OCI-LY1 (cell line): ENCODE results near the gene CTNS.

Experiments
- H2AFZ ChIP-seq: fragments of 200-600 bp; sonication (generic), shearing (Covaris generic); 2 replicates; pipeline ENCODE4 v1.6.0; 2014; ENCODE audit warnings: antibody characterized with exemption, mild to moderate bottlenecking, low read length
- H3F3A ChIP-seq: fragments of 200-600 bp; sonication (generic), shearing (Covaris generic); 2 replicates; pipeline ENCODE4 v1.6.0; 2014; ENCODE audit warnings: mild to moderate bottlenecking, antibody characterized with exemption, low read length, moderate library complexity; ENCODE audit not compliant: insufficient read depth
- H3K27ac ChIP-seq: fragments of 200-600 bp; sonication (generic); 2 replicates; pipeline ENCODE4 v1.5.1; 2014; ENCODE audit warnings: low read length, mixed run types, mild to moderate bottlenecking, low read depth; ENCODE audit not compliant: poor library complexity, severe bottlenecking
- H3K27me3 ChIP-seq: fragments of 200-600 bp; sonication (generic); 2 replicates; pipeline ENCODE4 v1.6.0; 2014; ENCODE audit warnings: antibody characterized with exemption, mild to moderate bottlenecking, low read length, moderate library complexity; ENCODE audit not compliant: insufficient read depth
- H3K36me3 ChIP-seq: fragments of 200-600 bp; sonication (generic); 2 replicates; pipeline ENCODE4 v1.6.1; 2014; ENCODE audit warnings: mild to moderate bottlenecking, antibody characterized with exemption, low read length, moderate library complexity, mixed read lengths; ENCODE audit not compliant: insufficient read depth
- H3K4me1 ChIP-seq: fragments of 200-600 bp; sonication (generic); 2 replicates; pipeline ENCODE4 v1.5.1; 2014; ENCODE audit warnings: mild to moderate bottlenecking, low read length, moderate library complexity; ENCODE audit not compliant: insufficient read depth, severe bottlenecking
- H3K4me2 ChIP-seq: fragments of 200-600 bp; sonication (generic), shearing (Covaris generic); 2 replicates; pipeline ENCODE4 v1.6.1; 2014; ENCODE audit warnings: low read length
- H3K4me3 ChIP-seq: fragments of 200-600 bp; sonication (generic); 2 replicates; pipeline ENCODE4 v1.5.1; 2014; ENCODE audit warnings: low read length, low read depth, mild to moderate bottlenecking, mixed read lengths; ENCODE audit not compliant: poor library complexity, severe bottlenecking
- H3K79me2 ChIP-seq: fragments of 200-600 bp; shearing (Covaris generic); 2 replicates; pipeline ENCODE4 v1.6.1; 2016; ENCODE audit warnings: mixed run types, low read length, mixed read lengths; ENCODE audit not compliant: insufficient read depth
- H3K9ac ChIP-seq: fragments of 200-600 bp; sonication (generic), shearing (Covaris generic); 2 replicates; pipeline ENCODE4 v1.6.1; 2014; ENCODE audit warnings: mild to moderate bottlenecking, low read length, mixed read lengths
- H3K9me2 ChIP-seq: fragments of 200-600 bp; sonication (generic), shearing (Covaris generic); 2 replicates; pipeline ENCODE4 v1.6.1; 2014; ENCODE audit warnings: low read depth, mild to moderate bottlenecking, low read length, mixed read lengths
- H3K9me3 ChIP-seq: fragments of 200-600 bp; shearing (Covaris generic); 2 replicates; pipeline ENCODE4 v1.6.1; 2014; ENCODE audit warnings: low read length, mixed read lengths
- H4K20me1 ChIP-seq: fragments of 200-600 bp; sonication (generic), shearing (Covaris generic); 2 replicates; pipeline ENCODE4 v1.6.0; 2016; ENCODE audit warnings: mild to moderate bottlenecking, low read length; ENCODE audit not compliant: insufficient read depth
- EZH2 ChIP-seq: fragments of 200-600 bp; sonication (generic), shearing (Covaris generic); IDR thresholded peaks from 2 replicates; pipeline ENCODE4 v1.8.0; 2017; ENCODE audit warnings: borderline replicate concordance, mixed run types, mild to moderate bottlenecking, antibody characterized with exemption, low read length, moderate library complexity, mixed read lengths
- TF ChIP-seq, protein P1 (sequence below): fragments of 200-600 bp; sonication (generic), shearing (Covaris generic); IDR thresholded peaks from 2 replicates; pipeline ENCODE4 v1.5.1; 2017; ENCODE audit warnings: mild to moderate bottlenecking, antibody characterized with exemption, low read length, moderate library complexity, mixed read lengths

The CTNS gene

DNA sequence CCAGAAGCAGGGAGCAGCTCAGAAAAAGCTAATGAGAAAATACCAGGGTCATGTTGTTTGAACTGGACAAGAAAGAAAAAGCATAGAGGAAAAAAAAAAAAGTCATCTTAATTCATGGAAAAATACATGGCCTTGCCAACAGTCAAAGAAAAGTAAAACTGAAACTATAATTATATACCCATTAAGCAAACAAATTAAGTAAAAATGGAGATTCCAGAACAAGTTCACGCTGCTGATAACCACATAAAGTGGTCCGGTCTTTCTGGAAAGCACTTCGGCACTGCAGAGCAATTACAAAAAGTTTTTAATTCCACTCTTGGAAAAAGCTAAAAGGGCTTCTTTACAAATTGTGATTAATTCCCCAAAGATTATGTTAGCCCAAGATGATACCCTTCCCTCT, 71.8 kb downstream of the CTNS start:
- Histone ChIP-seq H3K79me2 (no peaks in the 10 kb centered on the region), H3F3A (no peaks in the 10 kb centered on the region), H3K27me3 (no peaks in the 10 kb centered on the region), H3K4me2 (no peak overlapping the region), H3K9ac (no peak overlapping the region), H3K36me3 (peaks cover 14% of the 10 kb centered on the region), H4K20me1 (no peaks in the 10 kb centered on the region), H3K9me2 (no peaks in the 10 kb centered on the region), H2AFZ (no peak overlapping the region), H3K4me1 (peaks cover 28% of the 10 kb centered on the region), H3K4me3 (no peak overlapping the region), H3K27ac (no peak overlapping the region), H3K9me3 (no peaks in the 10 kb centered on the region)
- TF ChIP-seq, protein P1, sequence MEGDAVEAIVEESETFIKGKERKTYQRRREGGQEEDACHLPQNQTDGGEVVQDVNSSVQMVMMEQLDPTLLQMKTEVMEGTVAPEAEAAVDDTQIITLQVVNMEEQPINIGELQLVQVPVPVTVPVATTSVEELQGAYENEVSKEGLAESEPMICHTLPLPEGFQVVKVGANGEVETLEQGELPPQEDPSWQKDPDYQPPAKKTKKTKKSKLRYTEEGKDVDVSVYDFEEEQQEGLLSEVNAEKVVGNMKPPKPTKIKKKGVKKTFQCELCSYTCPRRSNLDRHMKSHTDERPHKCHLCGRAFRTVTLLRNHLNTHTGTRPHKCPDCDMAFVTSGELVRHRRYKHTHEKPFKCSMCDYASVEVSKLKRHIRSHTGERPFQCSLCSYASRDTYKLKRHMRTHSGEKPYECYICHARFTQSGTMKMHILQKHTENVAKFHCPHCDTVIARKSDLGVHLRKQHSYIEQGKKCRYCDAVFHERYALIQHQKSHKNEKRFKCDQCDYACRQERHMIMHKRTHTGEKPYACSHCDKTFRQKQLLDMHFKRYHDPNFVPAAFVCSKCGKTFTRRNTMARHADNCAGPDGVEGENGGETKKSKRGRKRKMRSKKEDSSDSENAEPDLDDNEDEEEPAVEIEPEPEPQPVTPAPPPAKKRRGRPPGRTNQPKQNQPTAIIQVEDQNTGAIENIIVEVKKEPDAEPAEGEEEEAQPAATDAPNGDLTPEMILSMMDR = no peak
- TF ChIP-seq EZH2 = no peak

DNA sequence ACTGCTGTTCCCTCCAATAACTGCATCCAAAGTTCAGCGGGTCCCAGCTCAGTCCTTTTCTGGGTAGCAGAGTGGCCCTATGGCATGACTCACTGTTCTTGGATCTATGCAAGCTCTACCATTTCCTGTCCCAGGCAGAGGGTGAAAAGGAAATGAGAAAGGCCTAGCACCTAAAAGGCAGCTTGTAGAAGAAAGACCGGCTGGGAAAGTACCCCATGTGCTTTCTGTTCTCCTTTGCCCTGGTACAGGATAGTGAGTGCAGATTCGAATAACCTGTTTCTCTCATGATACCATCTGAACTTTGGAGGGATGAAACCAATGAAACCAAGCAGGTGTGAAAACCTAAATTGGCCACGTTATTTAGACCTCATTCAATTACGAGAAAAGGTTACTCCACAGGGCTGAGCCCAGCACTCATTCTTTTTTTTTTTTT, 74.4 kb downstream of the CTNS start:
- Histone ChIP-seq H2AFZ (no peak overlapping the region), H4K20me1 (no peaks in the 10 kb centered on the region), H3K27me3 (no peaks in the 10 kb centered on the region), H3K4me2 (peak overlapping the region; percentile 42; the same call in 1 of the 2 replicates), H3K9me2 (no peaks in the 10 kb centered on the region), H3K36me3 (peaks cover 31% of the 10 kb centered on the region), H3K4me1 (peaks cover 28% of the 10 kb centered on the region), H3F3A (no peaks in the 10 kb centered on the region), H3K4me3 (no peak overlapping the region), H3K9ac (no peak overlapping the region), H3K9me3 (no peaks in the 10 kb centered on the region), H3K27ac (peak overlapping the region; percentile 11), H3K79me2 (no peaks in the 10 kb centered on the region)
- TF ChIP-seq, protein P1 = no peak
- no peak for TF ChIP-seq EZH2
